Measurements from ENCODE around the gene TULP4. TPM values are rescaled to one million over a fixed set of nuclear protein-coding genes. Genes with fewer than 3 reads are reported as not detected.
"Not testable (repeated sequence)": the region's sequence is repeated elsewhere in the genome, so short reads cannot be mapped to it uniquely, and the experiment has no call there.

The TULP4 gene
- total RNA-seq, 1 donor from 2014 or later, result 406 TPM

DNA sequence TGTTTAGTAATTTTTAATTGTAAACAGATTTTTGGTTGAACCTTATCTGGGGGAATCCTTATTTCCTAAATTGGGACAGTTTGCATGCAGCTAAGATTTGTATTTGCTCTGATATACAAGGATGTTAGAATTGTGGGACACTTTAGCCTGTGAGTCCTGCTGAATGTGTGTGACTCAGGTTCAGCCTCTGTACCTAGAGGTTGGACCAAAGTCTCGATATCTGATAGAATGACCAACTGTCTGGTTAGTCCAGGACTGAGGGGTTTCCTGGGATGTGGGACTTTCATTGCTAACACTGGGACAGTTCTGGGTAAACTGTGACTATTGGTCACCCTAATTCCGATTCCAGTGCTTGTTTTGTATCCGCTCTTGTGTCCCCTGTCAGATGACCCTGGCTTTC is 20.2 kb upstream of the TULP4 start:
- H3K27ac Mint-ChIP-seq (ENCODE audit: unreplicated experiment), result no peak overlapping the region
- H3K9me3 Mint-ChIP-seq (ENCODE audit: unreplicated experiment), result peaks cover 10% of the 10 kb centered on the region
- peaks cover 3% of the 10 kb centered on the region for H3K27me3 Mint-ChIP-seq (ENCODE audit: unreplicated experiment)
- DNase-seq, result no peak
- TF ChIP-seq, protein P1, sequence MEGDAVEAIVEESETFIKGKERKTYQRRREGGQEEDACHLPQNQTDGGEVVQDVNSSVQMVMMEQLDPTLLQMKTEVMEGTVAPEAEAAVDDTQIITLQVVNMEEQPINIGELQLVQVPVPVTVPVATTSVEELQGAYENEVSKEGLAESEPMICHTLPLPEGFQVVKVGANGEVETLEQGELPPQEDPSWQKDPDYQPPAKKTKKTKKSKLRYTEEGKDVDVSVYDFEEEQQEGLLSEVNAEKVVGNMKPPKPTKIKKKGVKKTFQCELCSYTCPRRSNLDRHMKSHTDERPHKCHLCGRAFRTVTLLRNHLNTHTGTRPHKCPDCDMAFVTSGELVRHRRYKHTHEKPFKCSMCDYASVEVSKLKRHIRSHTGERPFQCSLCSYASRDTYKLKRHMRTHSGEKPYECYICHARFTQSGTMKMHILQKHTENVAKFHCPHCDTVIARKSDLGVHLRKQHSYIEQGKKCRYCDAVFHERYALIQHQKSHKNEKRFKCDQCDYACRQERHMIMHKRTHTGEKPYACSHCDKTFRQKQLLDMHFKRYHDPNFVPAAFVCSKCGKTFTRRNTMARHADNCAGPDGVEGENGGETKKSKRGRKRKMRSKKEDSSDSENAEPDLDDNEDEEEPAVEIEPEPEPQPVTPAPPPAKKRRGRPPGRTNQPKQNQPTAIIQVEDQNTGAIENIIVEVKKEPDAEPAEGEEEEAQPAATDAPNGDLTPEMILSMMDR (IDR thresholded peaks at IDR 0.05; ENCODE audit: partially characterized antibody, unreplicated experiment), result no peak
- H3K36me3 Mint-ChIP-seq (ENCODE audit: unreplicated experiment), result peaks cover 19% of the 10 kb centered on the region
- H3K4me1 Mint-ChIP-seq (ENCODE audit: low read depth, unreplicated experiment), result peaks cover 17% of the 10 kb centered on the region
- no peak overlapping the region for H3K4me3 Mint-ChIP-seq (ENCODE audit: unreplicated experiment)

DNA sequence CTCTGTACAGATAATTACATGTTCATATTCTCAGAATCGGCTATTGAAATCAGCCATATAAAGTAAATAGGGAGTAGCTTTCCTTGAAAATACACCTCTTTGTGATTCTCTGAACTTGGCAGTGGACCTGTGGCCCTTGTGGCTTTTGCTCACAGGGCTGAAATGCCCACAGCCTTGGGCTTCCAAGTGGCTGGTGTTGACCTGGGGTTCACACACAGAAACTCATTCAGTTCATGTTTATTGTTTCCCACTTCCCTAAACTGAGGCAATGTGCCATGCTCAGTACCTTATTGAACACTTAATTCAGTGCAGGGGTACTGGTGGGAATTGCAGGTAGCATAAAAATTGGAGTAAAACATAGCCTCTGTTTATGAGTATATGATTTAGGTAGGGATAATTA is 19.1 kb upstream of the TULP4 start:
- Mint-ChIP-seq H3K36me3 (ENCODE audit: unreplicated experiment) (peaks cover 29% of the 10 kb centered on the region), H3K4me1 (ENCODE audit: low read depth, unreplicated experiment) (peaks cover 10% of the 10 kb centered on the region), H3K9me3 (ENCODE audit: unreplicated experiment) (peaks cover 14% of the 10 kb centered on the region), H3K27ac (ENCODE audit: unreplicated experiment) (no peak overlapping the region), H3K27me3 (ENCODE audit: unreplicated experiment) (peaks cover 3% of the 10 kb centered on the region), H3K4me3 (ENCODE audit: unreplicated experiment) (no peak overlapping the region)
- no peak for DNase-seq
- TF ChIP-seq, protein P1 (IDR thresholded peaks at IDR 0.05; ENCODE audit: partially characterized antibody, unreplicated experiment), result no peak

DNA sequence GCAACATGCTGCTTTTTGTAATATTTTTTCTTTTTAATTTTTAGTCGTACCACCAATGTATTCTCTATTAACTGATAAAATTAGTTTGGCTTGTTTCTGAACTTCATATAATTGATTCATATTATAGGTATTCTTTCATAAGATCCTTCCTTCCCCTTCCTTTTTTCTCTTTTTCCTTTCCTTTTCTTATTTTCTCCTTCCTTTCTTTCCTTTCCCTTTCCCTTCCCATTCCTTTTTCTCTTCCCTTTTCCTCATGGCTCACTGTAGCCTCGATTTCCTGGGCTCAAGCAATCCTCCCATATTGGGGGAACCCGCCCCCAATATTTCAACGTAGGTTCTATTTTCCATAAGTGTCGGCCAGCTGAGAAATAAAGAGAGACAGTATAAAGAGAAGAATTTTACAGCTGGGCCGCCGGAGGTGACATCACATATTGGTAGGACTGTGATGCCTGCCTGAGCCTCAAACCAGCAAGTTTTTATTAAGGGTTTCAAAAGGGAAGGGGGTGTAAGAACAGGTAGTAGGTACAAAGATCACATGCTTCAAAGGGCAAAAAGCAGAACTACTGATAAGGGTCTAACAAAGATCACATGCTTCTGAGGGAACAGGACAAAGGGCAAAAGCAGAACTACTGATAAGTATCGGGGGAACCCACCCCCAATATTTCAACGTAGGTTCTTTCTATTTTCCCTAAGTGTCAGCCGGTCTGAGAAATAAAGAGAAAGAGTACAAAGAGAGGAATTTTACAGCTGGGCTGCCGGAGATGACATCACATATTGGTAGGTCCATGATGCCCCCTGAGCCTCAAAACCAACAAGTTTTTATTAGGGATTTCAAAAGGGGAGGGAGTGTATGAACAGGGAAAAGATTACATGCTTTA is 16.1 kb upstream of the TULP4 start:
- H3K4me1 Mint-ChIP-seq (ENCODE audit: low read depth, unreplicated experiment), result peaks cover 22% of the 10 kb centered on the region
- peak overlapping the region; percentile 11 for H3K27ac Mint-ChIP-seq (ENCODE audit: unreplicated experiment)
- not testable (repeated sequence) for DNase-seq; H3K27me3 Mint-ChIP-seq (ENCODE audit: unreplicated experiment); H3K4me3 Mint-ChIP-seq (ENCODE audit: unreplicated experiment)
- H3K9me3 Mint-ChIP-seq (ENCODE audit: unreplicated experiment), result peaks cover 17% of the 10 kb centered on the region
- peaks cover 49% of the 10 kb centered on the region for H3K36me3 Mint-ChIP-seq (ENCODE audit: unreplicated experiment)

DNA sequence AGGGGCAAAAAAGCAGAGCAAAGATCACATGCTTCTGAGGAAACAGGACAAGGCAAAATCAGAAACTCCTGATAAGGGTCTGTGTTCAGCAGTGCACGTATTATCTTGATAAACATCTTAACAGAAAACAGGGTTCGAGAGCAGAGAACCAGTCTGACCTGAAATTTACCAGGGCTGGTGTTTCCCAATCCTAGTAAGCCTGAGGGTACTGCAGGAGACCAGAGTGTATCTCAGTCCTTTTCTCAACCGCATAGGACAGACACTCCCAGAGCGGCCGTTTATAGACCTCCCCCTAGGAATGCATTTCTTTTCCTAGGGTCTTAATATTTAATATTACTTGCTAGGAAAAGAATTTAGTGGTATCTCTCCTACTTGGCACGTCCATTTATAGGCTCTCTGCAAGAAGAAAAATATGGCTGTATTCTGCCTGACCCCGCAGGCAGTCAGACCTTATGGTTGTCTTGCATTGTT is 15.4 kb upstream of the TULP4 start:
- not testable (repeated sequence) for H3K4me3 Mint-ChIP-seq (ENCODE audit: unreplicated experiment); DNase-seq; H3K27ac Mint-ChIP-seq (ENCODE audit: unreplicated experiment); H3K27me3 Mint-ChIP-seq (ENCODE audit: unreplicated experiment)
- Mint-ChIP-seq H3K4me1 (ENCODE audit: low read depth, unreplicated experiment) (peaks cover 27% of the 10 kb centered on the region), H3K9me3 (ENCODE audit: unreplicated experiment) (peaks cover 20% of the 10 kb centered on the region), H3K36me3 (ENCODE audit: unreplicated experiment) (peaks cover 49% of the 10 kb centered on the region)

DNA sequence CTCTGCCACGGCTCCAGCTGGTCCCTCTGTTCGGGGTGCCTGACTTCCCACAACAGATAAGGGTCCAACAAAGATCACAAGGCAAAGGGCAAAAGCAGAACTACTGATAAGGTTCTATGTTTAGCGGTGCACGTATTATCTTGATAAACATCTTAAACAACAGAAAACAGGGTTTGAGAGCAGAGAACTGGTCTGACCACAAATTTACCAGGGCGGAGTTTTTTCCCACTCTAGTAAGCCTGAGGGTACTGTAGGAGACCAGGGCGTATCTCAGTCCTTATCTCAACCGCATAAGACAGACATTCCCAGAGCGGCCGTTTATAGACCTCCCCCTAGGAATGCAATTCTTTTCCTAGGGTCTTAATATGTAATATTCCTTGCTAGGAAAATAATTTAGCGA is 14.6 kb upstream of the TULP4 start:
- peaks cover 49% of the 10 kb centered on the region for H3K36me3 Mint-ChIP-seq (ENCODE audit: unreplicated experiment)
- peaks cover 20% of the 10 kb centered on the region for H3K9me3 Mint-ChIP-seq (ENCODE audit: unreplicated experiment)
- not testable (repeated sequence) for H3K27me3 Mint-ChIP-seq (ENCODE audit: unreplicated experiment); H3K27ac Mint-ChIP-seq (ENCODE audit: unreplicated experiment); DNase-seq; H3K4me3 Mint-ChIP-seq (ENCODE audit: unreplicated experiment)
- peaks cover 31% of the 10 kb centered on the region for H3K4me1 Mint-ChIP-seq (ENCODE audit: low read depth, unreplicated experiment)

DNA sequence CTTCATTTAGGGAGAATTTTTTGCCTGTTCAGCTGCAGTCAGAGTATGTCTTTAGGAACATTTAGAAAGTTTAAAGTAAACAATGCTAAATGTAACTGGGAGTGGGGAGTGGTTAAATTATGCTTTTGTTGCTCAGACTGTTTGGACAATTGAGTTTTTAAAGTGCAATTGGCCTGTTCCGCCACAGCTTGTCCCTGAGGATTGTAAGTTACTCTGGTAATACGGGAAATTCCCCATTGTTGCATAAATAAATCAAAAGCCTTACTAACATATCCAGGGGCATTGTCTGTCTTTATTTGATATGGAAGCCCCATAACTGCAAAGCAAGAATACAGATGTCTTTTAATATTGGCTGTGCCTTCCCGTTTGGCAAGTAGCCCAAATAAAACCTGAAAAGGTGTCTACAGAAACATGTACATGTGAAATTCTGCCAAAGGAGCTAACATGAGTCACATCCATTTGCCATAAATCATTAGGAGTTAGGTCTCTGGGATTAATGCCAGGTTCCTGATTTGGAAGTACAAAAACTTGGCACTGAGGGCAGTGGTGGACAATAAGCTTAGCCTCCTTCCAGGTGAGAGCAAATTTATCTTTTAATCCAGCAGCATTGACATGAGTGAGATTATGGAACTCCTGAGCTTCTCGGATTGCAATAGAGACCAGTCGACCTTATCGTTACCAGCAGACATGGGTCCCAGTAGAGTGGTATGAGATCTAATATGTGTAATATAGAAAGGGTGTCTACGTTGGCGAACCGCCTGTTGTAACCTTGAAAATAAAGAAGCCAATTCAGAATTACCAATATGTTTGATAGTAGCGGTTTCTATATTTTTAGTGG is 11.7 kb upstream of the TULP4 start:
- H3K36me3 Mint-ChIP-seq (ENCODE audit: unreplicated experiment), result peaks cover 40% of the 10 kb centered on the region
- DNase-seq; H3K4me3 Mint-ChIP-seq (ENCODE audit: unreplicated experiment); H3K27me3 Mint-ChIP-seq (ENCODE audit: unreplicated experiment): not testable (repeated sequence)
- peaks cover 17% of the 10 kb centered on the region for H3K9me3 Mint-ChIP-seq (ENCODE audit: unreplicated experiment)
- H3K4me1 Mint-ChIP-seq (ENCODE audit: low read depth, unreplicated experiment), result peaks cover 44% of the 10 kb centered on the region
- H3K27ac Mint-ChIP-seq (ENCODE audit: unreplicated experiment), result peak overlapping the region; percentile 53

DNA sequence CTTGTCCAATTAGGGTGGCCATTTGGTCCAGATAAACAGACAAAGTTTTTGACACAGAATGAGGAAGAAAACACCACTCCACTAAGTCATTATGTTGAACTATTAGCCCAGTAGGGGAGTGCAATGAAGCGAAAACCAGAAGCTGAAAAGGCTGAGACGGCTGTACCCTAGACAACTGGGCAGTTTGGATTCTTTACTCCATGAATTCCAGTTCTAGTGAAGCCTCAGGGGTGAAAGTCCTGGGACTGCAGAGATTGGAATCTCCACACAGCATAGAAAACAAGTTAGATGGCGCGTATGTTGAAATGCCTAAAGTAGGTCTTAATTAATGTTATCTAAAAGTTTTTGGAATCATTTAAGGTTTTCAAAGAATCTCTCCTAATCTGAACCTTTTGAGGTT is 10.7 kb upstream of the TULP4 start:
- not testable (repeated sequence) for H3K27me3 Mint-ChIP-seq (ENCODE audit: unreplicated experiment); DNase-seq; H3K4me3 Mint-ChIP-seq (ENCODE audit: unreplicated experiment)
- peaks cover 44% of the 10 kb centered on the region for H3K4me1 Mint-ChIP-seq (ENCODE audit: low read depth, unreplicated experiment)
- peaks cover 33% of the 10 kb centered on the region for H3K36me3 Mint-ChIP-seq (ENCODE audit: unreplicated experiment)
- peaks cover 12% of the 10 kb centered on the region for H3K9me3 Mint-ChIP-seq (ENCODE audit: unreplicated experiment)
- H3K27ac Mint-ChIP-seq (ENCODE audit: unreplicated experiment), result peak overlapping the region; percentile 85

DNA sequence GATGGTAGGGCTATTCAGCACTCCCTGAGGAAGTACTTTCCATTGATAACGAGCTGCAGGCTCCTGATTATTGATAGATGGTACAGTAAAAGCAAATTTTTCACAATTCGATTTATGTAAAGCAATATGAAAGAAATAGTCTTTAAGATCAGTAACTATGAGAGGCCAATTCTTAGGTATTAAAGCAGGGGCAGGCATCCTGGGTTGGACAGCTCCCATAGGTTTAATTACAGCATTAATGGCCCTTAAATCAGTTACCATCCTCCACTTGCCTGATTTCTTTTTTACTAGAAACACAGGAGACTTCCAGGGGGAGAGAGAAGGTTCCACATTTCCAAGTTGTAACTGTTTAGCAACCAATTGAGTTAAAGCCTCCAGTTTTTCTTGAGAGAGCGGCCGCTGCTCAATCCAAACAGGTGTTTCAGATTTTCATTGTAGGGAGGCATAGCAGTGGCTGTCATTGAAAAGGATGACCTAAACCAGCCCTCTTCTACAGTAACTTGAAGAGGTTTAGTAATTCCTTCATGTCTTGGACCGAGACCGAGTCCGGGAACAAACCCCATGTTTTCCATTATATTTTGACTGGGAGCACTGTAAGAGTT is 10.0 kb upstream of the TULP4 start:
- H3K4me3 Mint-ChIP-seq (ENCODE audit: unreplicated experiment), result peak overlapping the region; percentile 23
- H3K36me3 Mint-ChIP-seq (ENCODE audit: unreplicated experiment), result peaks cover 27% of the 10 kb centered on the region

More for the DNA sequence above, 10.0 kb upstream of the TULP4 start:
- H3K27me3 Mint-ChIP-seq (ENCODE audit: unreplicated experiment); DNase-seq; H3K9me3 Mint-ChIP-seq (ENCODE audit: unreplicated experiment): not testable (repeated sequence)
- H3K27ac Mint-ChIP-seq (ENCODE audit: unreplicated experiment), result peak overlapping the region; percentile 85
- peaks cover 45% of the 10 kb centered on the region for H3K4me1 Mint-ChIP-seq (ENCODE audit: low read depth, unreplicated experiment)
